ENCODE data around the gene KRTAP12-4.

GRCh38 chr21:44658913-44659595 is 4.6 kb upstream of the KRTAP12-4 start:
- no peak for TF ChIP-seq POLR2A (IDR thresholded peaks at IDR 0.05)
- TF ChIP-seq POLR2AphosphoS5 (IDR thresholded peaks at IDR 0.05), result no peak
